ENCODE measurements around the gene TMEM255A. TPM values are rescaled to one million over a fixed set of nuclear protein-coding genes. Genes with fewer than 3 reads are reported as not detected.

Gene TMEM255A
- total and polyA plus RNA-seq, 2 experiments from 2014 or later: 0.21 to 0.28 TPM

GRCh38 chrX:120264341-120264740, 46.9 kb downstream of the TMEM255A start:
- H3K4me3 Mint-ChIP-seq: no peak overlapping the region
- TF ChIP-seq STAT1 (IDR thresholded peaks at IDR 0.05; ENCODE audit: unreplicated experiment) (no peak), NANOG (IDR thresholded peaks at IDR 0.05; ENCODE audit: borderline replicate concordance) (no peak), ZNF462 (CRISPR knock-in tag; IDR thresholded peaks at IDR 0.05) (no peak), REST (IDR thresholded peaks at IDR 0.05; ENCODE audit: unreplicated experiment) (no peak), JUNB (IDR thresholded peaks at IDR 0.05; ENCODE audit: unreplicated experiment) (no peak), EZH2phosphoT487 (IDR thresholded peaks at IDR 0.05; ENCODE audit: unreplicated experiment) (no peak), POLR2AphosphoS5 (IDR thresholded peaks at IDR 0.05; ENCODE audit: low read depth) (no peak), CREB1 (CRISPR knock-in tag; IDR thresholded peaks at IDR 0.05; ENCODE audit: low read depth) (no peak), ZNF114 (CRISPR knock-in tag; IDR thresholded peaks at IDR 0.05) (no peak), CTCF (conservative IDR thresholded peaks at IDR 0.05; ENCODE audit: low read depth in 2 of 2) (no peak), ZNF331 (CRISPR knock-in tag; IDR thresholded peaks at IDR 0.05; ENCODE audit: low read depth) (no peak), EZH2 (IDR thresholded peaks at IDR 0.05; ENCODE audit: low read depth, unreplicated experiment) (no peak)
- TF ChIP-seq, protein P1, sequence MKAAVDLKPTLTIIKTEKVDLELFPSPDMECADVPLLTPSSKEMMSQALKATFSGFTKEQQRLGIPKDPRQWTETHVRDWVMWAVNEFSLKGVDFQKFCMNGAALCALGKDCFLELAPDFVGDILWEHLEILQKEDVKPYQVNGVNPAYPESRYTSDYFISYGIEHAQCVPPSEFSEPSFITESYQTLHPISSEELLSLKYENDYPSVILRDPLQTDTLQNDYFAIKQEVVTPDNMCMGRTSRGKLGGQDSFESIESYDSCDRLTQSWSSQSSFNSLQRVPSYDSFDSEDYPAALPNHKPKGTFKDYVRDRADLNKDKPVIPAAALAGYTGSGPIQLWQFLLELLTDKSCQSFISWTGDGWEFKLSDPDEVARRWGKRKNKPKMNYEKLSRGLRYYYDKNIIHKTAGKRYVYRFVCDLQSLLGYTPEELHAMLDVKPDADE (IDR thresholded peaks at IDR 0.05): no peak
- H3K36me3 Mint-ChIP-seq (ENCODE audit: low read depth): no peaks in the 10 kb centered on the region
- Histone ChIP-seq H3K27ac (ENCODE audit: low read depth) (no peak overlapping the region), H3K79me2 (replicated peaks; ENCODE audit: insufficient read depth) (no peaks in the 10 kb centered on the region), H3K27me3 (ENCODE audit: insufficient read depth) (no peaks in the 10 kb centered on the region), H3K4me1 (ENCODE audit: insufficient read depth) (peaks cover 6% of the 10 kb centered on the region; the same call in 1 of the 2 replicates), H3K4me3 (no peak overlapping the region), H3F3A (replicated peaks; ENCODE audit: low read depth) (no peaks in the 10 kb centered on the region), H3K36me3 (ENCODE audit: insufficient read depth) (no peaks in the 10 kb centered on the region), H3K4me2 (no peak overlapping the region), H4K20me1 (replicated peaks; ENCODE audit: insufficient read depth) (no peaks in the 10 kb centered on the region), H3K9me2 (ENCODE audit: insufficient read depth) (no peaks in the 10 kb centered on the region), H2AFZ (no peak overlapping the region)
- peaks cover 4% of the 10 kb centered on the region for H3K27me3 Mint-ChIP-seq (ENCODE audit: insufficient read depth, low read depth, poor library complexity)
- peaks cover 27% of the 10 kb centered on the region; the same call in 2 of the 3 replicates for H3K4me1 Mint-ChIP-seq
- no peak for DNase-seq (ENCODE audit: low spot score)
- H3K9me3 Mint-ChIP-seq: no peaks in the 10 kb centered on the region
- H3K27ac Mint-ChIP-seq: no peak overlapping the region
- no peak for ATAC-seq
